ENCODE data around the gene SOCS1. TPM values are rescaled to one million over a fixed set of nuclear protein-coding genes. Genes with fewer than 3 reads are reported as not detected.

SOCS1 gene
- total RNA-seq, 1 donor from 2014 or later = 11.1 TPM

GRCh38 chr16:11296706-11297491 is 40.9 kb upstream of the SOCS1 start:
- H3K27ac Mint-ChIP-seq (ENCODE audit: unreplicated experiment) = no peak overlapping the region
- no peak for DNase-seq
- H3K4me1 Mint-ChIP-seq (ENCODE audit: low read depth, unreplicated experiment) = peaks cover 2% of the 10 kb centered on the region
- H3K4me3 Mint-ChIP-seq (ENCODE audit: unreplicated experiment) = no peak overlapping the region
- H3K27me3 Mint-ChIP-seq (ENCODE audit: unreplicated experiment) = peaks cover 6% of the 10 kb centered on the region
- no peaks in the 10 kb centered on the region for H3K36me3 Mint-ChIP-seq (ENCODE audit: unreplicated experiment)
- TF ChIP-seq CTCF (IDR thresholded peaks at IDR 0.05; ENCODE audit: partially characterized antibody, unreplicated experiment) = no peak
- peaks cover 3% of the 10 kb centered on the region for H3K9me3 Mint-ChIP-seq (ENCODE audit: unreplicated experiment)

GRCh38 chr16:11296351-11296705 is 40.3 kb upstream of the SOCS1 start:
- H3K36me3 Mint-ChIP-seq (ENCODE audit: unreplicated experiment) = no peaks in the 10 kb centered on the region
- H3K27ac Mint-ChIP-seq (ENCODE audit: unreplicated experiment) = no peak overlapping the region
- peaks cover 6% of the 10 kb centered on the region for H3K27me3 Mint-ChIP-seq (ENCODE audit: unreplicated experiment)
- peaks cover 3% of the 10 kb centered on the region for H3K9me3 Mint-ChIP-seq (ENCODE audit: unreplicated experiment)
- no peak for TF ChIP-seq CTCF (IDR thresholded peaks at IDR 0.05; ENCODE audit: partially characterized antibody, unreplicated experiment)
- H3K4me3 Mint-ChIP-seq (ENCODE audit: unreplicated experiment) = no peak overlapping the region
- no peak for DNase-seq
- peaks cover 2% of the 10 kb centered on the region for H3K4me1 Mint-ChIP-seq (ENCODE audit: low read depth, unreplicated experiment)

GRCh38 chr16:11295672-11296071 is 39.7 kb upstream of the SOCS1 start:
- Mint-ChIP-seq H3K4me1 (ENCODE audit: low read depth, unreplicated experiment) (peaks cover 2% of the 10 kb centered on the region), H3K9me3 (ENCODE audit: unreplicated experiment) (peaks cover 3% of the 10 kb centered on the region), H3K4me3 (ENCODE audit: unreplicated experiment) (no peak overlapping the region), H3K27me3 (ENCODE audit: unreplicated experiment) (peaks cover 6% of the 10 kb centered on the region), H3K36me3 (ENCODE audit: unreplicated experiment) (no peaks in the 10 kb centered on the region), H3K27ac (ENCODE audit: unreplicated experiment) (no peak overlapping the region)
- TF ChIP-seq CTCF (IDR thresholded peaks at IDR 0.05; ENCODE audit: partially characterized antibody, unreplicated experiment) = no peak
- DNase-seq = no peak

GRCh38 chr16:11292076-11292748 is 36.2 kb upstream of the SOCS1 start:
- Mint-ChIP-seq H3K4me3 (ENCODE audit: unreplicated experiment) (no peak overlapping the region), H3K9me3 (ENCODE audit: unreplicated experiment) (peaks cover 2% of the 10 kb centered on the region), H3K36me3 (ENCODE audit: unreplicated experiment) (peaks cover 5% of the 10 kb centered on the region), H3K27me3 (ENCODE audit: unreplicated experiment) (peaks cover 6% of the 10 kb centered on the region), H3K4me1 (ENCODE audit: low read depth, unreplicated experiment) (no peaks in the 10 kb centered on the region), H3K27ac (ENCODE audit: unreplicated experiment) (no peak overlapping the region)
- TF ChIP-seq CTCF (IDR thresholded peaks at IDR 0.05; ENCODE audit: partially characterized antibody, unreplicated experiment) = no peak
- DNase-seq = no peak

- Mint-ChIP-seq H3K4me1 (ENCODE audit: low read depth, unreplicated experiment) (no peaks in the 10 kb centered on the region), H3K27me3 (ENCODE audit: unreplicated experiment) (peaks cover 3% of the 10 kb centered on the region), H3K36me3 (ENCODE audit: unreplicated experiment) (peaks cover 5% of the 10 kb centered on the region), H3K4me3 (ENCODE audit: unreplicated experiment) (no peak overlapping the region), H3K27ac (ENCODE audit: unreplicated experiment) (no peak overlapping the region), H3K9me3 (ENCODE audit: unreplicated experiment) (peaks cover 2% of the 10 kb centered on the region)
- DNase-seq = no peak
- TF ChIP-seq CTCF (IDR thresholded peaks at IDR 0.05; ENCODE audit: partially characterized antibody, unreplicated experiment) = no peak
Observed at GRCh38 chr16:11291091-11291703, 35.2 kb upstream of the SOCS1 start.
